ENCODE results near the gene LRP1. TPM values are rescaled to one million over a fixed set of nuclear protein-coding genes. Genes with fewer than 3 reads are reported as not detected.

Gene LRP1
- 370 TPM for total RNA-seq

GRCh38 chr12:57127726-57128518, at the start of gene LRP1:
LRP1 (plus strand) TSS chr12:57128483; CDS start chr12:57128965, 482 bp downstream.
- peak; percentile 70 for ATAC-seq
- peak; percentile 90 for DNase-seq (ENCODE audit: low spot score)

GRCh38 chr12:57078519-57079404, 49.5 kb upstream of the LRP1 start, which contains the start of gene NEMP1:
NEMP1 (minus strand) TSS chr12:57078791; CDS start chr12:57078745, 46 bp downstream.
- ATAC-seq (peak; percentile 99), DNase-seq (ENCODE audit: low spot score) (peak; percentile 97)

DNA sequence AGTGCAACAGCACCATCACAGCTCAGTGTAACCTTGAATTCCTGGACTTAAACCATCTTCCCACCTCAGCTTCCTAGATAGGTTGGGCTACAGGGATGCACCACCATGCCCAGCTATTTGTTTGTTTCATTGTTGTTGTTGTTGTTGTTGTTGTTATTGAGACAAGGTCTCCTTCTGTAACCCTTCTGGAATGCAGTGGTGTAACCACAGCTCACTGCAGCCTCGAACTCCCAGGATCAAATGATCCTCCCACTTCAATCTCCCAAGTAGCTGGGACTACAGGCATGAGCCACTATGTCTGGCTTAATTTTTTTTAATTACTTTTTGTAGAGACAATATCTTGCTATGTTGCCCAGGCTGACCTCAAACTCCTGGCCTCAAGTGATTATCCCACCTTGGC, 48.5 kb upstream of the LRP1 start:
- ATAC-seq = no peak

DNA sequence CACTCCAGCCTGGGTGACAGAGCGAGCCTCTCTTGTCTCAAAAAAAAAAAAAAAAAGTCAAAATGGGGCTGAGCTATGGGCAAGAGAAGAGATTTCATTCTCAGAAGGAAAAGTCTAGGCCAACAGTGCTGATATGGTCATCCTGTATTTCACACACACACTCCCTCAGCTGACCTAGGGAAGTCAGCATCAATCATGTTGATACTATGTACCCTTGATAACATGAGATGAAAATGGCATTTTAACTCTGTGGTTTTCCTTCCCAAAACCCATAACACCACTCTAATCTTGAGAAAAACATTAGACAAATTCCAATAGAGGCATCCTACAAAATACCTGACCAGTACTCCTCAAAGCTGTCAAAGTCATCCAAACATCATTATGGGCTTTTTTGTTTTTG, 47.4 kb upstream of the LRP1 start:
- DNase-seq (ENCODE audit: low spot score) = no peak
- ATAC-seq = no peak

More for the DNA sequence above, 48.5 kb upstream of the LRP1 start:
- no peak for DNase-seq (ENCODE audit: low spot score)

DNA sequence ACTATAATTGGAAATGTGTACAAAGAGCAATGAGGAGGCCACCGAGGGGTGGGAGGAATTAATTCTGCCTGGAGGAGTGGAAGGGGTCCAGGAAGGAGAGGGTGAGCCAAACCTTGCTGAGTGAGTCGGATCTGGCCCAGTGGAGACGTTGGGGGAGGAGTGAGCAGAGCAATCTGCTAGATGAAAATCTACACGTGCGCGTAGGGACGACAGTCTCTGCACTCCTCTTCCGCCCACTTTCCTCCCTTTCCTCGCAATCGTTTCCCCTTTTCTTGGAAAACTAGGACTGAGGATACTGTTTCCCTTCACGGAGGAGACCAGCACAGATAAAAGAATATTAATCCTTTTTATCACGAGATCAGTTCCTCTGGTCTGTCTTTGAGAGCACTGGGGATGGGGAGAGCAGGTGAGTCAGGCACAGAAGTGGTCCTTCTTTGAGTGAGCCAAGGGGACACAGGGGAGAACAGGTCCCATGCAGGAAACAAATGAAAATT, 42.2 kb upstream of the LRP1 start:
- ATAC-seq (no peak), DNase-seq (ENCODE audit: low spot score) (no peak)

DNA sequence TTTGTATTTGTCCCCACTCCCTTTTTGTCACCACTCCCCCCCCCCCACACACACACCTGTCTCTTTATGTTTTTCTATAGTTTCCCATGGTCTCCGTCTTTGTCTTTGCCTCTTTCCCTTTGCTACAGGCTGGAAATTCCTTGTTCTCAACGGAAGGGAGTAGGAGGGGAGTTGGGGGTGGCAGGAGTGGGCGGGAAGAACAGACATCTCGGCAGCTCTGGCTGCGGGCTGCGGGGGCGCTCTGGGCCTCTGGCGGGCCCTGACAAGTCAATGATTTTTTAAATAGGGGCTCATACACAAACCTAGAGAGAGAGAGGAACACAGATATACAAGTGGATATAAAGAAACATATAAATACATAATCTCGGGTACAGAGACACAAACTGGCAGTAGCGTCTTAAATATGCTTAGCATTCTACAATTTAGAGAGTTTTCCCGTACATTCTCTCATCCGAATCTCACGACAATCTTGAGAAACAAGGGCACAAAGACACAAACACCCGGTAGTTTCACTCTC, 41.7 kb upstream of the LRP1 start:
- ATAC-seq = no peak
- no peak for DNase-seq (ENCODE audit: low spot score)

- peak; percentile 35 for ATAC-seq
- peak; percentile 83 for DNase-seq (ENCODE audit: low spot score)
Measured at GRCh38 chr12:57087010-57087690, 41.1 kb upstream of the LRP1 start.

DNA sequence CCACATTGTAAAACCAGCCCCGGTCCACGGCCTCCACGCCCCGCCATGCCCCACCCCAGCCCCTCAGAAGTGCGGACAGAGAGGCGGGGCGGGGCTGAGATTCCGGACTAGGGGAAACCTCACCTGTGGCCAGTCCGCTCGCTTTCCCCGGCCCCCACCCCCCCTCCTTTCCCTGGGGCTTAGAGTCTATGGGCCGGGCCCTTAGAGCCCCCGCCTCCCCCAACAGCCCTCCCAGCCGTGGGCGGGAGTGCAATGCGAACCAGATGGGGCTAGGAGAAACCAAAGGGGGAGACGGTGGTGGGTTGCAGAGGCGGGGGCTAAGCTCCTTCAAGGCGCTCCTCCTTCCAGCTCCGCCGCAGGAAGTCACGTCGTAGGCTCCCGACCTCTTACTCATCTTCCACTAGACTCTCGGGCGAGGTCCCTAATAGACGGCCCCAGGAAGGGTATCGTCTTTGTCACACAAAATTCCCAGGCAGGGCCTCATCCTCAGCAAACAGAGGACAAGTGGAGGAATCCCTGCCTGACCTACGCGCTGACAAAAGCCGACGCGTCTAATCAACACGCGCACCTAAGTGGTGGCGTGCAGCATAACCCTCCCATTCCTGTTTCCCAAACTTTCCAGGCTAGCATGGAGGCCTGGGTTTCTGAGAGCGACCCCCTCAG, 40.5 kb upstream of the LRP1 start:
- ATAC-seq = peak; percentile 49
- peak; percentile 86 for DNase-seq (ENCODE audit: low spot score)

DNA sequence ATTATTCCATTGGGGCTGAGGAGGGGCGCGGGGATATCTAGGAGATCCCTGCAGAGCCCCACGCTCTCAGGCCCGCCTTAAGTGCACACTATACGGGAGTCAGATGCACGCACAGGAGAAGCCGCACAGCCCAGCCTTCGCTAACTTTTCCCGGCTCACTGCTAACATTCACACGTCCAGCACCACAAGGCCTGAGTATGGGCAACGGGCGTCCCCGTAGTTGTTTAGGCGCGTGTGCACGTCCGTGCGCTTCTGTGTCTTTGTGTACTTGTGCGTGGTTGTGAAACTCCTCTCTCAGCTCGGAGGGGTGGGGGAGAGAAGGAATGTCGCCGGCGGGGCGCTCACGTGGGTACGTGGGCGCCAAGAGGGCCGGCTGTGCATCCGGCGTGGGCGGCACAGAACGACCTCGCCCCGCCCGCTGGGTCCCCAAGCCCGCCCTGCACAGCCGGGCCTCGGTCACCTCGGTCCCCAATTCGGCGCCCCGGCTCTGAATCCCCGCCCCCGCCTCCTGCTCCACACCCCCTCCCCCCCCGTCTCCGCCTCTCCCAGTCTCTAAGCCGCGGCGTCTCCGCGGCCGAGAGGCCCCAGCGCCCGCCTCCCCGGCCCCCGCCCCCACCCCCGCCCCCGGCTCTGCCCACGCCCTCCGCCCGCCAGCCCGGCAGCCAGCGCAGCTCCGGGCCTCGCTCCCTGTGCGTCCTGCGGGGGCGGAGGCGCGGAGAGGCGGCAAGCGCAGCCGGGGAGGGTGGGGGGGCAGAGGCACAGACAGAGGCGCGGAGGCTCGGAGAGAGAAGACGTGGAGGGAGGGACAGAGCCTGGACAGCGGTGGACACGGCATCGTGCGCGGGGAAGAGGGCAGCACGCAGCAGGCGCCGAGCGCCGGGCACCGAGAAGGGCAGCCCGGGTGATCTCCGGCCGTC, 39.7 kb upstream of the LRP1 start, which contains the start of gene NAB2:
Gene NAB2 (plus strand): TSS at position 761 of the 917 bp plus-strand sequence. CDS start 158 bp downstream, outside the sequence.
- ATAC-seq = peak; percentile 72
- DNase-seq (ENCODE audit: low spot score) = peak; percentile 97

GRCh38 chr12:57089271-57090245, 38.7 kb upstream of the LRP1 start:
- ATAC-seq (peak; percentile 13), DNase-seq (ENCODE audit: low spot score) (peak; percentile 80)

DNA sequence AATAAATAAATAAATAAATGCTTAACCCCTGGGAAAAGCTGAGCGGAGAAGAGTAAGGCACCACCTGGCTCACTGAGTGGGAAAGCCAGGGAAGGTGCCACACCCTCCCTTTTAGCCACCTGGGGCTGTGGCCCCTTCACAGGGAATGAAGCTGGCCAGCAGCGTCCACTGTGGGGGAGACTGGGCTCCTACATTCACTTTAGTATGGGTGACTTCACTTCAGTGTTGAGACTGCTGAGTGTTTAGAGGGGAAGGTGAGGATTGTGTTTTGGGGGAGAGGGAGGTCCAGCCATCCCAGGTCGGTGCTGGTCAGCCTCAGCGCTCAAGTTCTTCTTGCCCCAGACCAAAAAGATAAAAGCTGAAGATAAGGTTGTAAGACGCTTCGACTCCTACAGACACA, 37.8 kb upstream of the LRP1 start:
- no peak for ATAC-seq
- DNase-seq (ENCODE audit: low spot score) = no peak

DNA sequence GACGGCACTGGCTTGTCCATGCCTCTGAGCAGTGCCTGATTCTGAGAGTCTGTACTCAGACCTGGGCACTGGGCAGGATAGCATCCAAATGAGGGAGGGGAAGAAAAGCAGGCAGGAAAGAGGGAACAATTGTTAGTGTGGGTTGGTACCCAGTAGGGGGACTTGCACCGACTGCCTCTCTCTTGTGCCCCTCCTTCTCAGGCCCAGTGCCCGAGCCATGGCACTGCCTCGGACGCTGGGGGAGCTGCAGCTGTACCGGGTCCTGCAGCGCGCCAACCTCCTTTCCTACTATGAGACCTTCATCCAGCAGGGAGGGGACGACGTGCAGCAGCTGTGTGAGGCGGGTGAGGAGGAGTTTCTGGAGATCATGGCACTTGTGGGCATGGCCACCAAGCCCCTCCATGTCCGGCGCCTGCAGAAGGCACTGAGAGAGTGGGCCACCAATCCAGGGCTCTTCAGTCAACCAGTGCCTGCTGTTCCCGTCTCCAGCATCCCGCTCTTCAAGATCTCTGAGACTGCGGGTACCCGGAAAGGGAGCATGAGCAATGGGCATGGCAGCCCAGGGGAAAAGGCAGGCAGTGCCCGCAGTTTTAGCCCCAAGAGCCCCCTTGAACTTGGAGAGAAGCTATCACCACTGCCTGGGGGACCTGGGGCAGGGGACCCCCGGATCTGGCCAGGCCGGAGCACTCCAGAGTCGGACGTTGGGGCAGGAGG, 37.2 kb upstream of the LRP1 start:
- ATAC-seq (no peak), DNase-seq (ENCODE audit: low spot score) (no peak)

GRCh38 chr12:57091638-57092528, 36.4 kb upstream of the LRP1 start:
- no peak for DNase-seq (ENCODE audit: low spot score)
- no peak for ATAC-seq

DNA sequence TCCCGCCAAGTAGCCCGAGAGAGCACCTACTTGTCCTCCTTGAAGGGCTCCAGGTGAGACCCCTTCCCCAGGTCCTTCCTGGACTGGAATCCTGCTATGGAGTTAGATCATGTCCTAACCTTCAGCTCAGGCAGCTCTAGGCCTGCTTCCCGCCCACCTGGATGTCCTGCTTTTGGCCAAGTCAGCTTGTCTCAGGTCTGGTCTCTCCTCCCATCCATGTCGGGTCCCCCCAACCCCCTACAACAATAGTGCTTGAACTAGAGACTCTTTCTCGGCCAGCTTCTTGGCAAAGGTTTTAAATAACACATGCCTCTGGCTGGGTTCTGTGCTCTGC, 35.8 kb upstream of the LRP1 start:
- ATAC-seq (no peak), DNase-seq (ENCODE audit: low spot score) (peak; percentile 43)

- DNase-seq (ENCODE audit: low spot score) = peak; percentile 56
- no peak for ATAC-seq
Measured at GRCh38 chr12:57092876-57093414, 35.3 kb upstream of the LRP1 start.

Data from left lobe of liver (tissue), 2 donors.